ENCODE data around the gene UNC13D. TPM values are rescaled to one million over a fixed set of nuclear protein-coding genes. Genes with fewer than 3 reads are reported as not detected.
"Not testable (repeated sequence)": the region's sequence is repeated elsewhere in the genome, so short reads cannot be mapped to it uniquely, and the experiment has no call there.

Gene UNC13D
- polyA plus RNA-seq, 3 donors = 3.6 to 5.7 (median 5.0) TPM

DNA sequence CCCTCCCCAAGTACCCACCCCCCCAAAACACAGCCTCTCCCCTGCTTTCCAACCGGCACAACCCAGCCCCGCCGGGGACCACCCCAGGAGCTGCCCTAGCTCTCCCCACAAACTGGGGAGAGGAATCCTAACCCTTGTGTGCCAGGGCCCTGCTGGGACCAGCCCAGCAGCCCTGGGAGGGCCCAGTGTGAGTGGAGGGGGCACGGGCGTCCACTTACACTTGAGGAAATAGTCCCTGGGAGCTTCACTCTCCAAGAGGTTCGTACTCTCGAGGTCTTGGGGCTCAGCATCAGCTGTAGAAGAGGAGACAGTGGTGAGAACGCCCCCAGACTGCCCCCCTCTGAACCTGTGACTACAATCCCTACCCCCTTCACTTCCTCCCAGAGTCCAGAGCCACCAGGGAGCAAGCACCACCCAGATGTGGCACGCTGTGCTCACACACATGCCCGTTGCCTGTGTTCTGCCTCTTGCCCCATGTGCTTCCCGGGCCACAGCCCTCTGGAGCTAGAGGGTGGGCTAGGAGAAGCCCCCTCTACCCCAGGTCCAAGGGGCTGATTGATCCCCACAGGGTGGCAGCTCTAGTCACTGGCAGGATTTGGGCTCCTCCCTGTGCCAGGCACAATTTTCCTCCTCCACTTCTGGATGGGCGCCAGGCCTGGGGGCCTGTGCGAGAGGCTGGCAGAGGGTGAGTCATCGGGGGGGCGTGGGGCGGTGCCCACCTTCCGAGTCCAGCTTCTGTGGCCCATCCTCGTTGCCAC lies 31.2 kb upstream of the UNC13D start:
- no peak for DNase-seq (ENCODE audit: low read depth in 3 of 3, low spot score in 2 of 3)

DNA sequence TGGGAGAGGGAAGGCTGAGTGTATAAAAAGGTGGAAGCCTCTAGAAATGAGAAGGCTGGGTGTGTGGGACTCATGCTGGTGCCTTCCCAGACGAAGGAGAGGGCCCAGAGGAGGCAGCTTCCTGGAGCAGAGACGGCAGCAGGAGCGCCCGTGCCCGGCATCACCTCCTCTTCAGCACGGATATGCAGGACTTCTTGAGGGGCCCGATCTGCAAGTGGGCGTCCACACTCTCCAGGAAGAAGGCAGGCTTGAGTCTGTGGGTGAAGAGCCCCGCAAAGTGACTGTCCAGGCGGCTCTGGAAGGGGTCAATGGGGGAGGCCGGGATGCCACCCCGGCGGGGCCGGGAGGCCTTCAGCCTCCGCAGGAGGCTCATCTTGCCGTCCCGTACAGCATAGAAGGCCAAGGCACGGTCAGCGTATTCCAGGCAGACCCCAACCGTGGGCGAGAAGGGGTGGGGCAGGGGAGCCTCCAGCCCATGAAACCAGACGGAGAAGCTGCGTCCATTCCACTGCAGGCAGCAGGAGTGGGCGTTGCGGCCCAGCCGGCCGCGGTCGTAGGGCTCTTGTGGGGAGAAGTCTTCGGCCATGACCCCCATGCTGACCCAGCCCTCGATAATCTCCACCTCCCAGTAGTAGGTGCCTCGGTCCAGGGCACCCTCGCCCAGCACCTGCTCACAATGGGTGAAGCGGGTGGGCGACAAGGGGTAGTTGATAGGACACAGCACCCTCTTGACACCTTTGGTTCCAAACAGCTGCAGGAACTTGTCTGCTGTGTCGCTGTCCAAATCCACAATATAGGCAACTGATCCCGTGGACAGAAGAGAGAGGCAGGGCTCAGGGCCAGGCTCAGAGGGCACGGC lies 30.3 kb upstream of the UNC13D start:
- DNase-seq (ENCODE audit: low read depth in 3 of 3, low spot score in 2 of 3) = no peak

DNA sequence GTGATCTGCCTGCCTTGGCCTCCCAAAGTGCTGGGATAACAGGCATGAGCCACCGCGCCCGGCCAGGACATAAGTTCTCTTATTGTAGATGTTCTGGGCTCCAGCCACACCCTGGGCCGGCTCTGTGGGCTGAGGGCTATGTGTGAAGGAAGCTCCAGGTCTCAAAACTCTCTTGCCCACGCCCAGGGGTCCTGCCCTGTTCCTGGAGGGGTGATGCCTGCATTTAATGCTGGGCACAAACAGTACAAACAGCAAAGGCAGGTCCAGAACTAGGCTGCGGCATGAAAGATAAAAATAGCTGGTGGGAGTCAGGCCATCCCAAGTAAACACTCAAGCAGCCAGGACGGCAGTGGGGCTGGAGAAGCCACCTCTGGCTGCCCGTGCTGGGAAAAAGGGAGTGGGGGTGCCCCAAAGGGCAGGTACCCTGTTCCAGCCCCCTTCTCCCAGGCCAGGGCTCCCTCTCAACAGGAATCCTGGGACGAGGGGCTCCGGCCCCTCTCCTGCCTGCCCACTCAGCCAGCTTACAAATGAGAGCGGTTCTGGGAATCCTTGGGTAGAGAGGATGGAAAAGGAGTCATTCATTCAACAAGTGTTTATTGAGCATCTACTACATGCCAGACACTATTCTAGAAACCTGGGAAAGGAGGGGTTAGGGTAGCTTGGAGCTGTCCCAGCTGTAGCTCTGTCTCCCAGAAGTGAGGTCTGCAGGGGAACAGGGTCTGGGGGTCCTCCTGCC lies 29.6 kb upstream of the UNC13D start:
- no peak for DNase-seq (ENCODE audit: low read depth in 3 of 3, low spot score in 2 of 3)

DNA sequence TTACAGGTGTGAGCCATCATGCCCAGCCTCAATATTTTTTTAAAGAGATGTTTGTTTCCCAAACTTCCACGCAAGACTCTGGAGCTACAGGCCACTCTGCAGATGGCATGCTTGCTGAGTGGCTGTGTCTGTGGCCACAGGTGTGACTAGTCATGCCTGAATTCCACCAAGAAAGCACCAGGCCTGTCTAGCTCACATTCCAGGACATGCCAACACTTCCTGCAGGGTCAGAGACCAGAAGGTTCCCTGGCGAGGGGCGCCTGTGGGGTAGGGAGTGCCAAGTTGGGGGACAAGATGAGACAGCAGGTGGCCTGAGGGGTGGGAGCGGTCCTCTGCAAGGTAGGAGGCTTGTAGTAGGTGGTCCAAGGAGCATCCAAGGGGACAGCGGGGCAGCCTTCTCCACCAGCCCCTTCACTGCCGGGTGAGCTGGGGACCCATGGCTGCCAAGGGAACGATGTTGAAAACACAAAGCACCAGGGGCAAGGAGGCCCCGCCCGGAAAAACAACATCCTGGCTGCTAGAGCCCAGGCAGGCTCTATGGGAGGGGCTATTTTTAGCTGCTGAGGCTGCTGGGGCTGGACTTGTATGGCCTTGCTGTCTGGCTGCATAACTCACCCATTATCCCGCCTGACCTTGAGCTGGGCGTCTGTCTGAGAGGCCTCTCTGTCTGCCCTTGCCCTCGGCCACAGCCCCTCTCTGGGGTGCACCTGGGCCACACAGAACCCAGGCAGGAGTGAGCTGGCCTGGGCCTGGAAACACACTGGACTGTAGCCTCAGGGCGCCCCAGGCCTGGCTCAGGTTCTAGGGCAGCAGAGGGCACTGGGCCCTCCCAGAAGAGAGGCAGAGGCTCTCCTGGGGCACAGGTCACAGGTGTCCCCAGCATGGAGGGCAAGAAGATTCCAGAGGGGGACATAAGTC lies 28.5 kb upstream of the UNC13D start:
- DNase-seq (ENCODE audit: low read depth in 3 of 3, low spot score in 2 of 3) = no peak

DNA sequence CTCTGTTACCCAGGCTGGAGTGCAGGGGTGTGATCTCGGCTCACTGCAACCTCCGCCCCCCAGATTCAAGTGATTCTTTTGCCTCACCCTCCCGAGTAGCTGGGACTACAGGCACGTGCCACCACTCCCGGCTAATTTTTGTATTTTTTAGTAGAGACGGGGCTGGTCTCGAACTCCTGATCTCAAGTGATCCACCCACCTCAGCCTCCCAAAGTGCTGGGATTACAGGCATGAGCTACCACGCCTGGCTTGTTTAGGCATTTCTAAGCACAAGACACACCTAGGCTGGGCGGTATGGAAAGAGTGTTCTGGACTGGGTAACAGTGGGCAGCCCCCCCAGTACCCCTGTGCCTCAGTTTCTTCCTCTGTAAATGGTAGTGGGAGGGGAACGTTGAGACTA lies 26.0 kb upstream of the UNC13D start:
- not testable (repeated sequence) for DNase-seq (ENCODE audit: low read depth in 3 of 3, low spot score in 2 of 3)

DNA sequence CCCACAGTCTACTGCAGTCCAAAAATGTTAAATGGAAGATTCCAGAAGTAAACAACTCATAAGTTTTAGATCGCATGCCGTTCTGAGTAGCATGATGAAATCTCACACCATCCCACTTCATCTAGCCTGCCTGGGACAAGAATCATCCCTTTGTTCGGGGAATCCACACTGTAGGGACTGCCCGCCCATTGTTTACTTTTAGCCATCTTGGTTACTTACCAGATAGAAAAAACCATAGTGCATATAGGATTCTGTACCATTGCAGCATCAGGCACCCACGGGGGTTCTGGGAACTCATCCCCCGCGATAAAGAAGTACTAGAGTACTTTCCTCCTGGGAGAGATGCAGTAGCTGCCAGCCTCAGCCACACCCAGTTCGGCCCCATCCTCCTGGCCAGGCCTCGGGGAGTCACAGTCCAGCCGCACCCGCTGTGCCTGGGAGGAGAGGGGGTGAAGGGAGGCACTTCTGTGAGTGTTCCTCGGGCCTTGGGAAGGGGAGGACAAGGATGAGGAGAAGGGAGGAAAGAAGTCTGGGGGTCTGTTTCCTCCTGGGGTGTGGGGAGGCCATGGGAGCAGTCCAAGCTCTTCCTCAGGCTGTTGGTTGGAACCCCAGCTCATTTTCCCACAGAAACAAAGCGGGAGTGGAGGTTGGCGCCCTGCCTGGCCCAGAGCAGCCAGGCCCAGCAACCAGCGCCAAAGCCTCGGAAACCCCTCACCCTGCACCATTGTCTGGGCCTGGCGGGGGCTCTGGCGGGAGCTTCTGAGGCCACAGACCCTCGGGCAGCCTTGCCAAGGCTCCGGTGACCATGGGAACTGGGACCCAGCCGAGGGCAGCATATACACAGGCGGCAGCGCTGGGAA lies 25.3 kb upstream of the UNC13D start:
- no peak for DNase-seq (ENCODE audit: low read depth in 3 of 3, low spot score in 2 of 3)

DNA sequence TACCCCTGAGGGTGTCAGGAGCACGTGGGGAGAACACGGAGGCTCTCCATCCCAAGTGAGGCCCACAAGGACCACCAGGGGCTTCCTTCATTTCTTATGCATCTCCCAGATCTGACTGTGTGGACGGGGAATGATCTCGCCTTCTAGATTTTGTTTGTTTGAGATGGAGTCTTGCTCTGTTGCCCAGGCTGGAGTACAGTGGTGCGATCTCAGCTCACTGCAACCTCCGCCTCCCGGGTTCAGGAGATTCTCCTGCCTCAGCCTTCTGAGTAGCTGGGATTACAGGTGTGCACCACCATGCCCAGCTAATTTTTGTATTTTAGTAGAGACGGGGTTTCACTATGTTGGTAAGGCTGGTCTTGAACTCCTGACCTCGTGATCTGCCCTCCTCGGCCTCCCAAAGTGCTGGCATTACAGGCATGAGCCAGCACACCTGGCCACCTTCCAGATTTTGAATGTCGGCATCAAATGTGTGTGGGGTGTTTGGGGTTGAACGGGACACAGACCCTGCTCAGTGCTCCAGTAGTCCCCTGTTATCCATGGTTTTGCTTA lies 24.6 kb upstream of the UNC13D start:
- not testable (repeated sequence) for DNase-seq (ENCODE audit: low read depth in 3 of 3, low spot score in 2 of 3)

DNA sequence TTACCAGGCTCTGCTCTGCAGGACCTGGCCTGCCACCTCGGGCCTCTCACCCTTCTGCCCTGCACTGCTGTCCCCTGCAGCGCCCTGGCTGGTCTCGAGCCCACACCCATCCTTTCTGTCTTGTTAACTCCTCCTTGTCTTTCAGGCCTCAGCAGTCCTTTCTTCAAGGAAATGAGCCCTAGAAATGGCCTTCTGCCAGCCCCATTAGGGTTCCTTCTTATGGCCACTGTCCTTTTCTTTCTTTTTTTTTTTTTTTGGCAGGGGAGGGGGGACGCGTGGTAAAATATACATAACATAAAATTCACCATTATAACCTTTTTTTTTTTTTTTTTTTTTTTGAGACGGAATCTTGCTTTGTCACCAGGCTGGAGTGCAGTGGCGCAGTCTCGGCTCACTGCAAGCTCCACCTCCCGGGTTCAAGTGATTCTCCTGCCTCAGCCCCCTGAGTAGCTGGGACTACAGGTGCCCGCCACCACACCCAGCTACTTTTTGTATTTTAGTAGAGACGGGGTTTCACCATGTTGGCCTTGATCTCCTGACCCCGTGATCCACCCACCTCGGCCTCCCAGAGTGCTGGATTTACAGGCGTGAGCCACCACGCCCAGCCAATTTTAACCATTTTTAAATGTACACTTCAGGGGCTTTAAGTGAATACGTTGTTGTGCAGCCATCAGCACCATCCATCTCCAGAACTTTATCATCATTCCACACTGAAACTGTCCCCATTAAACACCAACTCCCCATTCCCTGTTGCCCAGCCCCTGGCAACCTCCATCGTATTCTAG lies 21.4 kb upstream of the UNC13D start:
- DNase-seq (ENCODE audit: low read depth in 3 of 3, low spot score in 2 of 3) = not testable (repeated sequence)

DNA sequence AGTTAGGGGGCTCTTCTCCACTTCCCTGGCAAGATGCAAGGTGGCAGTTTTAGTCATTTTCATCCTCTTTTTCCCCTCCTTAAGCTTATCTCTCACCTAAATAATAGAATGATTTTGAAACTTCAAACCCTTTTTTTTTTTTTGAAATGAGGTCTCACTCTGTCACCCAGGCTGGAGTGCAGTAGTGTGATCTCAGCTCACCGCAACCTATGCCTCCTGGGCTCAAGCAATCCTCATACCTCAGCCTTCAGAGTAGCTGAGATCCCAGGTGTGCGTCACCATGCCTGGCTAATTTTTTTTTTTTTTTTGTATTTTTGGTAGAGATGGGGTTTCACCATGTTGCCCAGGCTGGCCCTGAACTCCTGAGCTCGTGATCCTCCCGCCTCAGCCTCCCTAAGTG lies 20.7 kb upstream of the UNC13D start:
- DNase-seq (ENCODE audit: low read depth in 3 of 3, low spot score in 2 of 3) = not testable (repeated sequence)

DNA sequence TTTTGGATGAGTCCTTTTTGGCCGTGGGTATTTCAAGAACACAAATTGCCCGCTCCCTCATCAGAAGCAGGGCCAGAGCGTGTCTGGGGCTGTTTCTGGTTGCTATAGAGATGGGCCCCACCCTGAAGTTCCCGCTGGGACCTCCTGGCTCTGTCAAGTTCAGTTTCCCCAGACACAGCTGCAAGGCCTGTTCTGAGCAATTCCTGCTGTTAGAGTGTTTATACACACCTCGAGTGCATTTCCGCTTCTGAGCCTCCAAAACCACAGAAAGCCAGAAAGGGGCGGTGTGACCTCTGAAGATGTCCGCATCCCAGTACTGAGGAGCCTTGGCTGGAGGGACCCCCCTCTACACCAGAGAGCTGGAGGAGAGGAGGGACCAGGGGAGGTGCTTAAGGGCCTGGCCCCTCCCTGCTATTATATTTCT lies 20.3 kb upstream of the UNC13D start:
- peak in 1 of 3 donors; percentile 80 for DNase-seq (ENCODE audit: low read depth in 3 of 3, low spot score in 2 of 3)

DNA sequence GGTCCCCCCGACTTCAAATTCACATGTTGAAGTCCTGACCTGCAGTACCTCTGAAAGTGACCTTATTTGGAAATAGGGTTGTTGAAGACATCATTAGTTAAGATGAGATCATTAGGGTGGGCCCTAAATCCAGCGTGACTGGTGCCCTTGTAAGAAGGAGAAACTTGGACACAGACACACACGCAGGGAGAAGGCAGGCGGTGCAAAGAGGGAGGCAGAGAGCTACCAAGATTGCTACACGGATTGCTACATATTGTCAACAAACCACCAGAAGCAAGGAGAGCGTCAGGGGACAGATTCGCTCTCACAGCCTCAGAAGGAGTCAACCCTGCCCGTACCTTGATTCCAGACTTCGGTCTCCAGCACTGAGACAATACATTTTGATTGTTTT lies 17.7 kb upstream of the UNC13D start:
- DNase-seq (ENCODE audit: low read depth in 3 of 3, low spot score in 2 of 3) = no peak

DNA sequence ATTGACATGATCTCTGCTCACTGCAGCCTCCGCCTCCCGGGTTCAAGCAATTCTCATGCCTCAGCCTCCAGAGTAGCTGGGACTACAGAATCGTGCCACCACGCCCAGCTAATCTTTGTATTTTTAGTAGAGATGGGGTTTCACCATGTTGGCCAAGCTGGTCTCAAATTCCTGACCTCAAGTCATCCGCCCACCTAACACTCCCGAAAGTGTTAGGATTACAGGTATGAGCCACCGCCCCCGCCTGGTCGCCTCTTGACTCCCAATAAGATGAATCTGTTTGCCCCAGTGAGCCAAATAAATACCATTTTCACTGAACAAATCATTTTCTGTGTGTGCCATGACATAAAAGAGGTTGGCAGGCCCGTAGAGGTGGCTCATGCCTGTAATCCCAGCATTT lies 15.2 kb upstream of the UNC13D start:
- DNase-seq (ENCODE audit: low read depth in 3 of 3, low spot score in 2 of 3) = not testable (repeated sequence)

DNA sequence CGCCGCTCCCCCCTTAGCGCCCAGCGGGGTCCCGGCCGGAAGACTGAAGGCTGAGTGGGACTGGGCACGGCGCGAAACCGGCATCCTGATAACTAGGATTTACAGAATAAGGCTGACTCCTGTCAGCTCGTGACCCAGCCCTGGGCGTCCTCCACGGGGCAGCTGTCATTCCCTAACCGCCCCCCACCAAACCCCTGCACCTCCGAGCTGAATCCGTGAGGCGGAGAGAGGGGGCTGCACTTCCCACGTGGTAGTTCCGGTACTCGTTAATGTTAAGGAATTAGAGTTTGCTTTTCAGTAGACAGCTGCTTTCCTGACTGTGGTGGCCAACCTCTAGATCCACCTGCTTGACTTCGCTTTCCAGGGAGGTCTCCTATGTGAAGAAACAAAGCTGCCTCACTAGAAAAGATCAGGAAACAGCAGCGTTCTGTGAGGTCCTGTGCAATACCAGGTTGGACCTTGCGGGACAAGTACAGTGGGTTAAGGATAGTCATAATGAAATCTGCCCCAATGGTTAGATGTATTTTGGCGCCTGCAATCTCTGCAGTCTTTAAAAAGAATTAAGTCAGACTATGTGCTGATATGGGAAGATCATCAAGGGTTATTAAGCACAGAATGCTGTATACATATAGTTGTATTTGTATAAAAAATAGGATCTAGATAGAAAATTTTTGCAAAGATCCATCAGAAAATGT lies 12.0 kb upstream of the UNC13D start:
- no peak for DNase-seq (ENCODE audit: low read depth in 3 of 3, low spot score in 2 of 3)

DNA sequence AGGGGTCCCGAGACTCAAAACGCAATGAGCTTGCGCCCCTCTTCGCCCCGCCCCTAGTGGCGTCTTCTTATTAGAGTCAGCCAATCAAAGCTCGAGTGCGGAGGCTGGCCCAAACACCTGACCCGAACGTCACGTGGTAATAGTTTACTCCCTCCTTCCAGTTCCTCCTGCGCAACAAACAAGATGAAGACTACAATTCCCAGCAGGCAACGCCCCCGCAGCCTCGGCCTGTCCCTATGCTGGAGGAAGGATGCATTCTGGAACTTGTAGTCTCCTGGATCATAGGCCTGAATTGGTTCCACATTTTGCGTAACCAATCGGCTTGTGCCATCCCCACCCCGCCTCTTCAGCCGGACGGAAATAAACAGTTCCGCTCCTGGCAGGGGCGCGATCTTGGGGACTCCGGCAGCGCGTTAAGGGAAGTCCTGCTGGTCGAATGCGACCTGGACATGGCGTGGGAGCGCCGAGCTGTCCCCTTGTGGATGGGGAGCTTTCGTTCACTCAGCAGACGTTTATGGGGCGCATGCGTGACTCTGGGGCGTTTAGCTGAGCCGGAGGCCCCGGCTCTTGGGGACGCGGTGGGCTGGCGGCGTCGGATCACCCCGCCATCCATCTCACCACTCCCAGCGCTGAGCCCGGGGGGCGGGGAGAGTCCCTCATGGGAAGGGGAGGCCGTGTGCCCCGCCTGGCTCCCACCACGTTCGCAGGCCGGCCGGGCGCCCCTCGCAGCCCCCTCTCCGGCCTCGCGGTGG lies 11.3 kb upstream of the UNC13D start, which contains the start of gene WBP2:
WBP2 (minus strand) TSS at position 26 of the 752 bp plus-strand sequence. CDS start 38 bp downstream, outside the sequence.
- DNase-seq (ENCODE audit: low read depth in 3 of 3, low spot score in 2 of 3) = peak; percentile 99 to 100 (median 99)

DNA sequence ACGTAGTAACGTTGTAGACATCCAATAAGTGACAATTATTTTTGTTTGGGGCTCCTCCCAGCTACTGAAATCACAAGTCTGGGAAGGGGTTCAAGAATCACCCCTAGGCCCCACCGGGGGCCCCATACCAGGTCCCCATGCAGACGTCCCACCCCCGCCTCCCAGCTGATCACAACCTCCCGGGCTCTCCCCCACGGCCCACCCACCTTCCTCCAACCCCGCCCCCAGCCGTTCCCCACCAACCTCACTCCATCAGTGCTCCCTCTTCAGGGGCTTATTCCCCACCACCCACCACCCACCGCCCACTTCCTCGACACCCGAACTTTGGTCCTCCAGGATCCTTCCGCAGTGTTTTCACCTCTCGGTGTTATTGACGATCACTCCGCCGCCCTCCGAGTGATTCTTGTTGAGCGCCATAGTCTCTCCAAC lies 10.7 kb upstream of the UNC13D start:
- no peak for DNase-seq (ENCODE audit: low read depth in 3 of 3, low spot score in 2 of 3)

DNA sequence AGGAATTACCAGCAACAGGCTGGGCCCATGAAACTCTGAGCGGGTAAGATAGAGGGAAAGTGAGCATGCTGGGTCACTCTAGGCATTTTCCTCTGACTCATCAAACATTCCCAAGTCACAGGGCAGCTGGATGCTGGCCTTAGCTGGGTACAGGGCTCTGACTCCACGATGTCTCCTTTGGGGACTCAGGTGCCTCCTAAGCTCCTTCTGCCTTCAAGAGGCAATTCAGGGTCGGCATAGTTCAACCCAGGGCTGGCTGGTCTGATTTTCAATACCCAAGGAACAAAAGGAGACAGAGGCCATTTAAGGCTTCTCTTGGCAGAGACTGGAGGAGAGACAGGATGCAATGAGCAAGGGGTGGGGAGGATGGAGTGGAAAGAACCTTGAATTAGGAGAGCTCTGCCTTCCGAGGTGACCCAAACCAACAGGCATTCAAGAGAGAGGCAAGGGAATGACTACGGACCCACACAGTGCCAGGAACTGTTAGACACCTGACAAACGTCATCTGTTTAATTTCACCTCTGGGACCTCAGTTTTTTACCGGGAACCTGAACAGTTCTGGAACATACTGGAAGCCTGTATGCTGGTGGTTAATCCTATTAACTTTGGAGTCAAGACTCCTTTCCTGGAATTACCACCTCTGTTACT lies 10.0 kb upstream of the UNC13D start:
- DNase-seq (ENCODE audit: low read depth in 3 of 3, low spot score in 2 of 3) = no peak

Data from right renal cortex interstitium (tissue), 3 donors.